ENCODE results near the gene MED15. TPM values are rescaled to one million over a fixed set of nuclear protein-coding genes. Genes with fewer than 3 reads are reported as not detected.

The MED15 gene
- total and polyA plus RNA-seq, 2 of the 8 experiments (the other 6 are each of a cell fraction or from before 2014, with no cell fraction given) = 28.3 to 57.1 TPM

DNA sequence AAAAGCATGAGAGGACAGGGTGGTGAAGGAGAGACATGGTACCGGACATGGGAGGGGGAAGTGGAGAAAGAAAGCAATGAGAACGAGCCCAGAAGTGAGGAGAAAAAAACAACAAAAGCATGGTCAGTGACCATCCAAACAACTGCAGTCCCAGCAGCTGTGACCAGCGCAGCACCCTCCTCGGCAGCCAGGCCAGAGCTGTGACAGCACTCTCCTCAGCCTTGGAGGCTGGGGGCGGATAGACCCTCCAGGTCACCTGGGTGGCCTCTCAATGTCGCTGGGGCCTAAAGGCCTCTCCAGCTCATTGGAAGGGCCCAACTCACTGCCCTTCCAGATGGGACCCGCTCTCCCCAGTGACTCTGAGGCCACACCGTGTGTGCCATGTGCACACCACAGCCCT, 103.3 kb downstream of the MED15 start:
- Histone ChIP-seq H3K36me3 (ENCODE audit: control insufficient read depth in 2 of 4, insufficient read depth in 4 of 4, low read length in 3 of 4) (no peaks in the 10 kb centered on the region), H3K79me2 (ENCODE audit: control insufficient read depth in 1 of 2, insufficient read depth in 2 of 2, low read length in 2 of 2) (no peaks in the 10 kb centered on the region), H3K27ac (ENCODE audit: low read depth, low read length) (no peak overlapping the region), H3K56ac (replicated peaks; ENCODE audit: insufficient read length, low read depth, low read length) (no peak overlapping the region), H2AFZ (ENCODE audit: low read length) (no peak overlapping the region), H4K91ac (replicated peaks; ENCODE audit: insufficient read length, low read length) (no peak overlapping the region), H3K23ac (ENCODE audit: insufficient read length) (no peak overlapping the region), H4K5ac (ENCODE audit: insufficient read length, low read depth, low read length) (no peak overlapping the region), H2BK12ac (ENCODE audit: low read depth, low read length) (no peak overlapping the region), H2BK20ac (ENCODE audit: low read length) (no peak overlapping the region), H4K20me1 (replicated peaks in 1 of 2; ENCODE audit: control insufficient read depth in 1 of 2, insufficient read depth in 2 of 2, low read length in 2 of 2) (no peaks in the 10 kb centered on the region), H2AK5ac (ENCODE audit: low read depth, low read length) (no peak overlapping the region), H3K4me2 (ENCODE audit: insufficient read depth in 1 of 2, low read depth in 2 of 2, low read length in 2 of 2) (no peak overlapping the region), H2BK5ac (ENCODE audit: low read depth, low read length) (no peak overlapping the region), H3K23me2 (ENCODE audit: low read depth, low read length) (no peaks in the 10 kb centered on the region), H2BK15ac (ENCODE audit: low read length) (no peak overlapping the region), H3K9me3 (ENCODE audit: insufficient read depth in 2 of 2, low read depth in 1 of 2, low read length in 1 of 2) (no peaks in the 10 kb centered on the region), H4K8ac (ENCODE audit: extremely low read depth, insufficient read depth, low read length) (no peak overlapping the region), H3K4me3 (ENCODE audit: extremely low read depth in 1 of 4, insufficient read depth in 2 of 4, low read depth in 3 of 4, low read length in 4 of 4) (no peak overlapping the region), H3K27me3 (replicated peaks in 1 of 4; ENCODE audit: control insufficient read depth in 3 of 4, extremely low read depth in 1 of 4, insufficient read depth in 3 of 4, low read length in 3 of 4) (no peaks in the 10 kb centered on the region), H3K18ac (ENCODE audit: extremely low read depth, low read length) (no peak overlapping the region), H3K4ac (replicated peaks; ENCODE audit: insufficient read length, low read depth, low read length) (no peak overlapping the region), H3K14ac (ENCODE audit: insufficient read length) (no peak overlapping the region), H2BK120ac (replicated peaks; ENCODE audit: low read depth, low read length) (no peak overlapping the region), H3K79me1 (ENCODE audit: low read depth, low read length) (no peaks in the 10 kb centered on the region), H3K4me1 (replicated peaks in 1 of 4; ENCODE audit: control insufficient read depth in 3 of 4, insufficient read depth in 4 of 4, low read length in 3 of 4) (peaks cover 0 to 19% (median 8%) of the 10 kb centered on the region in 4 experiments; a peak in 5 of 7 replicates), H3K9ac (replicated peaks in 1 of 4; ENCODE audit: extremely low read depth in 1 of 4, low read depth in 3 of 4, low read length in 3 of 4) (no peak overlapping the region)
- FAIRE-seq (no peak), DNase-seq (ENCODE audit: low read depth in 1 of 2, low spot score in 2 of 2) (no peak)
- 83% methylated on average over 8 of the region's 8 CpGs; no CpG with 5 or more reads in 1 of the 2 experiments for WGBS, 2 experiments (ENCODE audit: extremely low coverage in 1 of 2, insufficient coverage in 1 of 2, insufficient read length in 1 of 2, insufficient replicate concordance in 2 of 2, low coverage in 1 of 2, low lambda C conversion rate in 2 of 2, missing lambda C conversion rate in 1 of 2)
- ChIA-PET POLR2A (ENCODE audit: partially characterized antibody) (interaction anchor here (1.0 kb wide), 1 partner anchor 53 kb away, joined by 4 read pairs; no protein-coding TSS in a partner anchor), CTCF (ENCODE audit: partially characterized antibody) (interaction anchor here (1.1 to 2.6 kb wide), 4 partner anchors 19 to 80 kb away, joined by 3 to 5 read pairs (median 4); no protein-coding TSS in a partner anchor)
- TF ChIP-seq TCF12 (IDR thresholded peaks at IDR 0.05; ENCODE audit: low read depth, low read length) (no peak), NANOG (IDR thresholded peaks at IDR 0.05; ENCODE audit: insufficient read depth, low read depth, low read length, poor library complexity, severe bottlenecking) (no peak), CBX8 (IDR thresholded peaks at IDR 0.05; ENCODE audit: borderline replicate concordance, low read depth, low read length) (no peak), SIN3A (conservative IDR thresholded peaks at IDR 0.05 in 1 of 2, IDR thresholded peaks at IDR 0.05 in 1 of 2; ENCODE audit: low read depth in 1 of 2, low read length in 2 of 2) (no peak), CEBPB (IDR thresholded peaks at IDR 0.05; ENCODE audit: low read depth, low read length) (no peak), KDM4A (IDR thresholded peaks at IDR 0.05; ENCODE audit: low read depth, low read length, severe bottlenecking) (no peak), CHD2 (IDR thresholded peaks at IDR 0.05; ENCODE audit: low read length) (no peak), SP4 (IDR thresholded peaks at IDR 0.05; ENCODE audit: low read length) (no peak), RFX5 (IDR thresholded peaks at IDR 0.05; ENCODE audit: borderline replicate concordance, low read depth, low read length) (no peak), TAF7 (optimal IDR thresholded peaks at IDR 0.05; ENCODE audit: borderline replicate concordance, low read depth, low read length) (no peak), CHD1 (IDR thresholded peaks at IDR 0.05; ENCODE audit: low read depth, low read length) (no peak), SIX5 (IDR thresholded peaks at IDR 0.05; ENCODE audit: low read depth, low read length) (no peak), GABPA (IDR thresholded peaks at IDR 0.05; ENCODE audit: borderline replicate concordance, insufficient read depth, low read length) (no peak)
- TF ChIP-seq, protein P1, sequence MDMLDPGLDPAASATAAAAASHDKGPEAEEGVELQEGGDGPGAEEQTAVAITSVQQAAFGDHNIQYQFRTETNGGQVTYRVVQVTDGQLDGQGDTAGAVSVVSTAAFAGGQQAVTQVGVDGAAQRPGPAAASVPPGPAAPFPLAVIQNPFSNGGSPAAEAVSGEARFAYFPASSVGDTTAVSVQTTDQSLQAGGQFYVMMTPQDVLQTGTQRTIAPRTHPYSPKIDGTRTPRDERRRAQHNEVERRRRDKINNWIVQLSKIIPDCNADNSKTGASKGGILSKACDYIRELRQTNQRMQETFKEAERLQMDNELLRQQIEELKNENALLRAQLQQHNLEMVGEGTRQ (IDR thresholded peaks at IDR 0.05; ENCODE audit: low read length) = no peak

All from H1 (cell line).